WTC11 (cell line): ENCODE data around the gene TBX2. TPM values are rescaled to one million over a fixed set of nuclear protein-coding genes. Genes with fewer than 3 reads are reported as not detected.
A peak's percentile ranks its signal among the peaks of the same experiment; 100 is the strongest.

Experiments used
- ATAC-seq: fragments of 200-7000 bp; cut with Tn5 transposase; 2 replicates; pipeline ENCODE4 v1.10.0; 2021; ENCODE audit warnings: mild to moderate bottlenecking, moderate library complexity
- CTCF ChIA-PET: fragments of 300-600 bp; sonication (Branson Sonifier 250); formaldehyde crosslinking; loops from one replicate; lab custom pipeline; 2021; ENCODE audit warnings: antibody characterized with exemption; lab: Charles Lee
- POLR2A ChIA-PET: fragments of 350-600 bp; sonication (Branson Sonifier 250); formaldehyde crosslinking; loops from one replicate; lab custom pipeline; 2021; ENCODE audit warnings: antibody characterized with exemption; lab: Charles Lee
- DNase-seq: peaks from one replicate; pipeline ENCODE4 v3.0.0; 2021; ENCODE audit warnings: low spot score
- H3K27ac Mint-ChIP-seq: 2 replicates; pipeline ENCODE4 v1.8.0; 2021; ENCODE audit warnings: mixed read lengths
- H3K27me3 Mint-ChIP-seq: 2 replicates; pipeline ENCODE4 v1.8.0; 2021; ENCODE audit warnings: low read depth, mild to moderate bottlenecking, moderate library complexity, mixed read lengths
- H3K36me3 Mint-ChIP-seq: 2 replicates; pipeline ENCODE4 v1.8.0; 2021; ENCODE audit warnings: mixed read lengths
- H3K4me1 Mint-ChIP-seq: 2 replicates; pipeline ENCODE4 v1.8.0; 2022; ENCODE audit warnings: mixed read lengths
- H3K4me3 Mint-ChIP-seq: 2 replicates; pipeline ENCODE4 v1.8.0; 2021; ENCODE audit warnings: mild to moderate bottlenecking, moderate library complexity, mixed read lengths
- H3K9me3 Mint-ChIP-seq: 2 replicates; pipeline ENCODE4 v1.8.0; 2021; ENCODE audit warnings: mixed read lengths
- ATF3 ChIP-seq: sonication (generic); formaldehyde crosslinking; conservative IDR thresholded peaks from 2 replicates; pipeline ENCODE4 v1.8.1; 2022; ENCODE audit warnings: mild to moderate bottlenecking, missing genetic modification reagents
- CTCF ChIP-seq: fragments of 200-600 bp; IDR thresholded peaks from 2 replicates; pipeline ENCODE4 v1.8.0; 2022; ENCODE audit warnings: antibody characterized with exemption
- FOXP4 ChIP-seq: sonication (generic); formaldehyde crosslinking; IDR thresholded peaks from 2 replicates; pipeline ENCODE4 v1.8.0; 2022; ENCODE audit warnings: mild to moderate bottlenecking, missing genetic modification reagents
- HMGXB4 ChIP-seq: sonication (generic); formaldehyde crosslinking; IDR thresholded peaks from 2 replicates; pipeline ENCODE4 v1.8.1; 2023; ENCODE audit warnings: mild to moderate bottlenecking, moderate library complexity, missing genetic modification reagents
- MYBL2 ChIP-seq: sonication (generic); formaldehyde crosslinking; IDR thresholded peaks from 2 replicates; pipeline ENCODE4 v1.8.1; 2023; ENCODE audit warnings: mild to moderate bottlenecking, moderate library complexity, missing genetic modification reagents
- NFATC4 ChIP-seq: fragments of 250-450 bp; sonication (Bioruptor Pico); IDR thresholded peaks from 2 replicates; pipeline ENCODE4 v1.9.0; 2021; ENCODE audit warnings: mild to moderate bottlenecking
- NFE2L1 ChIP-seq: sonication (generic); formaldehyde crosslinking; IDR thresholded peaks from 2 replicates; pipeline ENCODE4 v1.8.1; 2023; ENCODE audit warnings: missing genetic modification reagents
- NR2C2 ChIP-seq: sonication (generic); formaldehyde crosslinking; IDR thresholded peaks from 2 replicates; pipeline ENCODE4 v1.8.0; 2022; ENCODE audit warnings: mild to moderate bottlenecking, missing genetic modification reagents
- OVOL2 ChIP-seq: fragments of 250-450 bp; sonication (Bioruptor Pico); IDR thresholded peaks from 2 replicates; pipeline ENCODE4 v1.9.0; 2021; ENCODE audit warnings: mild to moderate bottlenecking, borderline replicate concordance
- RELA ChIP-seq: sonication (generic); formaldehyde crosslinking; IDR thresholded peaks from 2 replicates; pipeline ENCODE4 v1.8.1; 2022; ENCODE audit warnings: missing genetic modification reagents, mild to moderate bottlenecking, borderline replicate concordance
- RORB ChIP-seq: fragments of 250-450 bp; sonication (Bioruptor Pico); IDR thresholded peaks from 2 replicates; pipeline ENCODE4 v1.9.0; 2021; ENCODE audit warnings: mild to moderate bottlenecking
- TCF7 ChIP-seq: sonication (generic); formaldehyde crosslinking; IDR thresholded peaks from 2 replicates; pipeline ENCODE4 v1.8.0; 2022; ENCODE audit warnings: mild to moderate bottlenecking, low read depth, missing genetic modification reagents, moderate library complexity
- USF1 ChIP-seq: sonication (generic); formaldehyde crosslinking; IDR thresholded peaks from 2 replicates; pipeline ENCODE4 v1.8.0; 2022; ENCODE audit warnings: mild to moderate bottlenecking, missing genetic modification reagents
- ZBTB21 ChIP-seq: sonication (generic); formaldehyde crosslinking; IDR thresholded peaks from 2 replicates; pipeline ENCODE4 v1.8.1; 2023; ENCODE audit warnings: mild to moderate bottlenecking, missing genetic modification reagents, borderline replicate concordance
- ZNF425 ChIP-seq: fragments of 250-450 bp; sonication (Bioruptor Pico); conservative IDR thresholded peaks from 2 replicates; pipeline ENCODE4 v1.9.0; 2021; ENCODE audit warnings: mild to moderate bottlenecking
- ZNF512 ChIP-seq: sonication (generic); formaldehyde crosslinking; IDR thresholded peaks from 2 replicates; pipeline ENCODE4 v1.8.1; 2022; ENCODE audit warnings: missing genetic modification reagents, borderline replicate concordance
- total RNA-seq: library from RNA; stranded (reverse); gene quantifications from 3 replicates; pipeline ENCODE4 v1.2.3, GENCODE V29; 2021

Gene TBX2
- total RNA-seq, 1 experiment from 2014 or later, result 0.09 TPM

GRCh38 chr17:61411011-61411260 lies 11.3 kb downstream of the TBX2 start:
- peak overlapping the region; percentile 73 for H3K4me3 Mint-ChIP-seq
- DNase-seq (no peak), ATAC-seq (no peak)
- POLR2A ChIA-PET, result no interaction called here
- no peaks in the 10 kb centered on the region for H3K9me3 Mint-ChIP-seq
- peaks cover 15% of the 10 kb centered on the region for H3K4me1 Mint-ChIP-seq
- H3K36me3 Mint-ChIP-seq, result no peaks in the 10 kb centered on the region
- CTCF ChIA-PET, result interaction anchor here (0.6 to 6.4 kb wide), 12 partner anchors 10 to 1129 kb away, joined by 3 to 46 read pairs (median 9); partner anchors contain the start of genes BRIP1 and TBX2
- TF ChIP-seq CTCF (peak; percentile 40; the same call in 1 of the 2 replicates), FOXP4 (no peak)
- peaks cover 90% of the 10 kb centered on the region for H3K27me3 Mint-ChIP-seq
- no peak overlapping the region for H3K27ac Mint-ChIP-seq

GRCh38 chr17:61411261-61412142 lies 11.9 kb downstream of the TBX2 start:
- H3K27me3 Mint-ChIP-seq, result peaks cover 90% of the 10 kb centered on the region
- H3K27ac Mint-ChIP-seq, result no peak overlapping the region
- peak; percentile 3 for ATAC-seq
- TF ChIP-seq HMGXB4 (CRISPR knock-in tag) (peak; percentile 91), NFE2L1 (CRISPR knock-in tag) (peak; percentile 35; the same call in 1 of the 2 replicates), OVOL2 (CRISPR knock-in tag) (no peak), USF1 (CRISPR knock-in tag) (peak; percentile 21; the same call in 1 of the 2 replicates)
- CTCF ChIA-PET, result interaction anchor here (0.6 to 6.4 kb wide), 31 partner anchors 8 to 1128 kb away, joined by 3 to 46 read pairs (median 6); partner anchors contain the start of genes BRIP1 and TBX2
- no peaks in the 10 kb centered on the region for H3K36me3 Mint-ChIP-seq
- POLR2A ChIA-PET, result interaction anchor here (0.9 kb wide), 1 partner anchor 655 kb away, joined by 3 read pairs; no protein-coding TSS in a partner anchor
- peak overlapping the region; percentile 73 for H3K4me3 Mint-ChIP-seq
- DNase-seq, result peak; percentile 61
- H3K9me3 Mint-ChIP-seq, result no peaks in the 10 kb centered on the region
- H3K4me1 Mint-ChIP-seq, result peaks cover 20% of the 10 kb centered on the region

GRCh38 chr17:61412143-61412859 lies 12.7 kb downstream of the TBX2 start:
- Mint-ChIP-seq H3K4me1 (peaks cover 20% of the 10 kb centered on the region), H3K36me3 (no peaks in the 10 kb centered on the region), H3K9me3 (no peaks in the 10 kb centered on the region), H3K4me3 (peak overlapping the region; percentile 73), H3K27ac (no peak overlapping the region), H3K27me3 (peaks cover 90% of the 10 kb centered on the region)
- POLR2A ChIA-PET, result interaction anchor here (0.9 kb wide), 1 partner anchor 654 kb away, joined by 3 read pairs; no protein-coding TSS in a partner anchor
- peak; percentile 81 for DNase-seq
- CTCF ChIA-PET, result interaction anchor here (0.5 to 6.4 kb wide), 31 partner anchors 8 to 697 kb away, joined by 3 to 46 read pairs (median 5); partner anchors contain the start of gene TBX2
- ATAC-seq, result peak; percentile 38
- TF ChIP-seq TCF7 (CRISPR knock-in tag) (no peak), NFATC4 (no peak), ZNF512 (CRISPR knock-in tag) (no peak), NR2C2 (CRISPR knock-in tag) (no peak), RELA (no peak), MYBL2 (no peak), ATF3 (CRISPR knock-in tag) (no peak), ZBTB21 (CRISPR knock-in tag) (no peak), RORB (CRISPR knock-in tag) (no peak), ZNF425 (no peak)
